ENCODE results near the gene AHR. TPM values are rescaled to one million over a fixed set of nuclear protein-coding genes. Genes with fewer than 3 reads are reported as not detected.

The AHR gene
- total RNA-seq, 1 experiment from 2014 or later: 61.3 TPM

GRCh38 chr7:17365775-17366174 lies 67.3 kb downstream of the AHR start:
- H2AFZ ChIP-seq: no peak overlapping the region
- CTCF ChIA-PET: no interaction called here
- no peak for TF ChIP-seq CTCF (conservative IDR thresholded peaks at IDR 0.05)
- TF ChIP-seq EZH2 (IDR thresholded peaks at IDR 0.05; ENCODE audit: low read depth): no peak
- H3K4me3 ChIP-seq: no peak overlapping the region
- H3K9me2 ChIP-seq (ENCODE audit: insufficient read depth): no peaks in the 10 kb centered on the region; the same call in 1 of the 2 replicates
- POLR2A ChIA-PET (ENCODE audit: unreplicated experiment): no interaction called here
- H4K20me1 ChIP-seq (ENCODE audit: insufficient read depth): no peaks in the 10 kb centered on the region
- no peaks in the 10 kb centered on the region for H3K27me3 ChIP-seq (ENCODE audit: insufficient read depth, low read depth)
- H3K27ac ChIP-seq: no peak overlapping the region
- no peaks in the 10 kb centered on the region; the same call in 1 of the 2 replicates for H3K36me3 ChIP-seq (ENCODE audit: low read depth)
- H3F3A ChIP-seq (ENCODE audit: insufficient read depth, low read depth): peaks cover 12% of the 10 kb centered on the region
- BruUV-seq (replicated peaks): no TSS peak
- peak in 1 of 2 experiments; percentile 55 for DNase-seq
- intact Hi-C loops (cut with micrococcal nuclease; ENCODE audit: unreplicated experiment): no loop called here
- H3K4me1 ChIP-seq (replicated peaks; ENCODE audit: insufficient read depth): peaks cover 24% of the 10 kb centered on the region
- no peaks in the 10 kb centered on the region for H3K79me2 ChIP-seq (ENCODE audit: low read depth)
- H3K9me3 ChIP-seq (ENCODE audit: insufficient read depth, low read depth): peaks cover 13% of the 10 kb centered on the region
- no peak overlapping the region for H3K4me2 ChIP-seq

- no peak overlapping the region for H2AFZ ChIP-seq
- ChIA-PET CTCF (no interaction called here), POLR2A (ENCODE audit: unreplicated experiment) (no interaction called here)
- H4K20me1 ChIP-seq (ENCODE audit: insufficient read depth): no peaks in the 10 kb centered on the region
- H3K9me3 ChIP-seq (ENCODE audit: insufficient read depth, low read depth): peaks cover 13% of the 10 kb centered on the region
- no peaks in the 10 kb centered on the region; the same call in 1 of the 2 replicates for H3K9me2 ChIP-seq (ENCODE audit: insufficient read depth)
- DNase-seq: no peak
- H3K4me1 ChIP-seq (replicated peaks; ENCODE audit: insufficient read depth): peaks cover 41% of the 10 kb centered on the region
- no peak overlapping the region for H3K27ac ChIP-seq
- H3K79me2 ChIP-seq (ENCODE audit: low read depth): no peaks in the 10 kb centered on the region
- intact Hi-C loops (cut with micrococcal nuclease; ENCODE audit: unreplicated experiment): no loop called here
- TF ChIP-seq CTCF (conservative IDR thresholded peaks at IDR 0.05): no peak
- no peak for TF ChIP-seq EZH2 (IDR thresholded peaks at IDR 0.05; ENCODE audit: low read depth)
- no peaks in the 10 kb centered on the region for H3K27me3 ChIP-seq (ENCODE audit: insufficient read depth, low read depth)
- H3K4me3 ChIP-seq: no peak overlapping the region
- H3K36me3 ChIP-seq (ENCODE audit: low read depth): no peaks in the 10 kb centered on the region; the same call in 1 of the 2 replicates
- no TSS peak for BruUV-seq (replicated peaks)
- H3F3A ChIP-seq (ENCODE audit: insufficient read depth, low read depth): peaks cover 29% of the 10 kb centered on the region
- H3K4me2 ChIP-seq: no peak overlapping the region
Measured at GRCh38 chr7:17367502-17367901, 69.0 kb downstream of the AHR start.

- H3F3A ChIP-seq (ENCODE audit: insufficient read depth, low read depth): peaks cover 37% of the 10 kb centered on the region
- H3K27me3 ChIP-seq (ENCODE audit: insufficient read depth, low read depth): no peaks in the 10 kb centered on the region
- no peak for TF ChIP-seq EZH2 (IDR thresholded peaks at IDR 0.05; ENCODE audit: low read depth)
- TF ChIP-seq CTCF (conservative IDR thresholded peaks at IDR 0.05): no peak
- peaks cover 13% of the 10 kb centered on the region for H3K9me3 ChIP-seq (ENCODE audit: insufficient read depth, low read depth)
- peaks cover 51% of the 10 kb centered on the region for H3K4me1 ChIP-seq (replicated peaks; ENCODE audit: insufficient read depth)
- no peaks in the 10 kb centered on the region; the same call in 1 of the 2 replicates for H3K9me2 ChIP-seq (ENCODE audit: insufficient read depth)
- H4K20me1 ChIP-seq (ENCODE audit: insufficient read depth): no peaks in the 10 kb centered on the region
- 0 out of 2 replicates have a peak overlapping the region, but pooled peaks have one; percentile 14 for H3K27ac ChIP-seq
- intact Hi-C loops (cut with micrococcal nuclease; ENCODE audit: unreplicated experiment): no loop called here
- H3K79me2 ChIP-seq (ENCODE audit: low read depth): no peaks in the 10 kb centered on the region
- no peak overlapping the region for H3K4me3 ChIP-seq
- no TSS peak for BruUV-seq (replicated peaks)
- H2AFZ ChIP-seq: no peak overlapping the region
- CTCF ChIA-PET: interaction anchor here (0.6 kb wide), 1 partner anchor 725 kb away, joined by 6 read pairs; no protein-coding TSS in a partner anchor
- no peak overlapping the region for H3K4me2 ChIP-seq
- POLR2A ChIA-PET (ENCODE audit: unreplicated experiment): no interaction called here
- no peak for DNase-seq
- no peaks in the 10 kb centered on the region; the same call in 1 of the 2 replicates for H3K36me3 ChIP-seq (ENCODE audit: low read depth)
Measured at GRCh38 chr7:17368856-17369524, 70.5 kb downstream of the AHR start.
